ENCODE results near the gene THBS4.

GRCh38 chr5:80069251-80069800, 34.2 kb downstream of the THBS4 start:
- TF ChIP-seq EZH2 (IDR thresholded peaks at IDR 0.05) (no peak), POLR2AphosphoS5 (IDR thresholded peaks at IDR 0.05; ENCODE audit: borderline replicate concordance, low read depth, low read length) (no peak; the same call in 1 of the 2 replicates), FOXP2 (optimal IDR thresholded peaks at IDR 0.05; ENCODE audit: control extremely low read depth, extremely low read length, insufficient read depth) (peak; percentile 77)
